ENCODE results near the gene AMY2B.
"Not testable (repeated sequence)": the region's sequence is repeated elsewhere in the genome, so short reads cannot be mapped to it uniquely, and the experiment has no call there.

The AMY2B gene

DNA sequence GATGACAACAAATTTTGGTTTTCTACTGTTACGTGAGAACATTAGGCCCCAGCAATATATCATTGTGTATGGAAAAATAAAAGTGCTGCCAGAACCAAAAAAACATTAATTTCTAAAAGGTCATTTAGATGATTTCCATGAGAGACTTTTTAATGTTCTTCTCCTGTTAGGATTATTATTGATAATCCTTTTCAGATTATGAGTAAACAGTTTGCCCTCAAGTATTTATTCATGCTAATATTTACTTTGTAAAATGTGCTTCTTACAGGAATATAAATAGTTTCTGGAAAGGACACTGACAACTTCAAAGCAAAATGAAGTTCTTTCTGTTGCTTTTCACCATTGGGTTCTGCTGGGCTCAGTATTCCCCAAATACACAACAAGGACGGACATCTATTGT lies at the start of gene AMY2B:
Gene AMY2B, plus strand, starts transcription at position 301 of the 400 bp plus-strand sequence. Its CDS starts 14 bp downstream, at position 315.
- not testable (repeated sequence) for DNase-seq (ENCODE audit: low read depth); H3K4me3 ChIP-seq (ENCODE audit: low read depth, low read length)

DNA sequence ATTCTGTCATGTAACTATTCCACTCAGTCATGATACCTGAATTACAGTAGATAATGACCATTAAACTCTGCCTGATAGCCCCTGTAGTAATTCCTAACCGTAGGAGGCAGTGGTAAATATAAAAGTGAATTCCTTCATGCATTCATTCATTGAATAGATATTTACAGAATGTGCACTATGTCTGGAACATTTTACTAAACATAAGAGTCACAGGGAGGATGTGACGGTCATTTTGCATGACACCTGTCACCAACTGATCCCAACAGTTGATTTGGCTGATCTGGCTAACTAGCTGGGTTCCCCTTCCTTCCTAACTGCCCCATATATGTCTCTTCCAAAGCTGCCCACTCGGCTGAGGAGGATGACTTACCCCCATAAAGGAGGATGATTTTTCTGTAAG lies 48.0 kb upstream of the AMY2B start:
- TF ChIP-seq, protein P1, sequence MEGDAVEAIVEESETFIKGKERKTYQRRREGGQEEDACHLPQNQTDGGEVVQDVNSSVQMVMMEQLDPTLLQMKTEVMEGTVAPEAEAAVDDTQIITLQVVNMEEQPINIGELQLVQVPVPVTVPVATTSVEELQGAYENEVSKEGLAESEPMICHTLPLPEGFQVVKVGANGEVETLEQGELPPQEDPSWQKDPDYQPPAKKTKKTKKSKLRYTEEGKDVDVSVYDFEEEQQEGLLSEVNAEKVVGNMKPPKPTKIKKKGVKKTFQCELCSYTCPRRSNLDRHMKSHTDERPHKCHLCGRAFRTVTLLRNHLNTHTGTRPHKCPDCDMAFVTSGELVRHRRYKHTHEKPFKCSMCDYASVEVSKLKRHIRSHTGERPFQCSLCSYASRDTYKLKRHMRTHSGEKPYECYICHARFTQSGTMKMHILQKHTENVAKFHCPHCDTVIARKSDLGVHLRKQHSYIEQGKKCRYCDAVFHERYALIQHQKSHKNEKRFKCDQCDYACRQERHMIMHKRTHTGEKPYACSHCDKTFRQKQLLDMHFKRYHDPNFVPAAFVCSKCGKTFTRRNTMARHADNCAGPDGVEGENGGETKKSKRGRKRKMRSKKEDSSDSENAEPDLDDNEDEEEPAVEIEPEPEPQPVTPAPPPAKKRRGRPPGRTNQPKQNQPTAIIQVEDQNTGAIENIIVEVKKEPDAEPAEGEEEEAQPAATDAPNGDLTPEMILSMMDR (IDR thresholded peaks at IDR 0.05; ENCODE audit: low read depth, low read length, missing control alignments): no peak
- H3K4me3 ChIP-seq (ENCODE audit: low read depth, low read length): no peak overlapping the region
- DNase-seq (ENCODE audit: low read depth): no peak

DNA sequence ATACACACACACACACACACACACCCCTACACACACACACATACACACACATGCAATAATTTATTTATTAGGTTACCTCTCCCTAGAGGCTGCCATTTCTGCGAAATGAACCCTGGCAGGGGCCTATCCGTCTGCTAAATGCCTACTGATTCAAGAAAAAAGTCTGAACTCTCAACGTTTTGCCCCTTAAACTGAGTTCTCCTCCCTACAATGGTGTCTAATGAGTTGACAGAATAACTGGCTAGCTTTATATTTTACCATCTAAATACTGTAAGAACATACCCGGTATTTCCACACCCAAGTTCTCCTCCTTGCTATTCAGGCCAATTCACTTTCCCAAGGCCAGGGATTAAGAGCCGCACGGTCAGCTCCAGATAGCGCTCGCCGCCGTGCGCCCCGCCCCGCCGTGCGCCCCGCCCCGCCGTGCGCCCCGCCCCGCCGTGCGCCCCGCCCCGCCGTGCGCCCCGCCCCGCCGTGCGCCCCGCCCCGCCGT lies 46.2 kb upstream of the AMY2B start:
- H3K4me3 ChIP-seq (ENCODE audit: low read depth, low read length): peak overlapping the region; percentile 48
- DNase-seq (ENCODE audit: low read depth): no peak
- TF ChIP-seq, protein P1 (IDR thresholded peaks at IDR 0.05; ENCODE audit: low read depth, low read length, missing control alignments): no peak

DNA sequence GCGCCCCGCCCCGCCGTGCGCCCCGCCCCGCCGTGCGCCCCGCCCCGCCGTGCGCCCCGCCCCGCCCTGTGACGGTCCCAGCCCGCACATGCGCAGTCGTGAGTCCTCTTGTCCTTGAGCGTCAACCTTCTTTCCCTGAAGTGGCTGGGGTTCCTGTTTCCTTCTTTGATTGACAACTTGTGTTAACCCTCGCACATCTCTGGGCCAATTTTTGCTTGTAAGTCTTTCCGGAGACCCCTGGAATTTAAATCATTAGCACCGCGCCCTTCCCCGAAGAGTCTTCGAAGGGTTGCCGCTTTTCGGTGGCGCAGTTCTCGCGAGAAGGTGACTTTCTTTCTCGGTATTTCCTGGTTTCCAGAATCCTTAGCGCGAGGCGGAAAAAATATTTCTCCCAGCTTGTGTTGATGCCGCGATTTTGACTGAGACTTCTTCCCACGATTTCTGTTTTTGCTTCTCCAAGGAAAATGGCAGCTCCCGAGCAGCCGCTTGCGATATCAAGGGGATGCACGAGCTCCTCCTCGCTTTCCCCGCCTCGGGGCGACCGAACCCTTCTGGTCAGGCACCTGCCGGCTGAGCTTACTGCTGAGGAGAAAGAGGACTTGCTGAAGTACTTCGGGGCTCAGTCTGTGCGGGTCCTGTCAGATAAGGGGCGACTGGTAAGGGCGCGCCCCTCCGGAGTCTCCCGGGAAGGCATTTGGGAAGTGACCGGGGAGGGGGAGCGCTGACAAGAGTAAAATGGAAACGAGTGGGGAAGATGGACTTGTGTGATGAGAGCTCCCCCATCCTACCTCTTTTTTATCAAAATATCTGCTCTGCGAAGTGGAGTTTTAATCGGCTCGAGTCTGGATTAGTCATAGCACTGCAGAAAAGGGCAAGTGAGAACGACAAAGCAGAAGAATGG lies 45.5 kb upstream of the AMY2B start, which contains the start of gene RNPC3:
Gene RNPC3, plus strand, starts transcription at position 93 of the 901 bp plus-strand sequence. Its CDS starts 372 bp downstream, at position 465.
- TF ChIP-seq, protein P1 (IDR thresholded peaks at IDR 0.05; ENCODE audit: low read depth, low read length, missing control alignments): peak; percentile 23
- H3K4me3 ChIP-seq (ENCODE audit: low read depth, low read length): peak within 1 kb of the TSS; percentile 85
- peak; percentile 64 for DNase-seq (ENCODE audit: low read depth)

DNA sequence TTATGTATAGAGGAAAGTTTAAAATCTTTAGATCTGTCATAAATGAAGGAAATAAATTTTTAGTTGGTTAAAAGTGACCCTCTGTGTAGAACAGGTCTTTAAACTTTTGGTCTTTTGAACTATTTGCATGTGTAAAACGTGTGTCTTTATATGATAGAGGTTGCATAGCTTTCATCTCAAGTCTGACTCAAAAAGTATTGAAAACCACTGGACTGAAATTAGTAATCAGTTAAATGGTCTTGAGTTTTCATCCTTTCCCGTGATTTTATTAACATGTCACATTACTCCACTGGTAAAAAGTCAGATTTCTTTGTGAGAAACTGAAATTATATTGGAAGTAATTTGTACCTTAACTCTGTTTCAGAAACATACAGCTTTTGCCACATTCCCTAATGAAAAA lies 44.1 kb upstream of the AMY2B start:
- no peak overlapping the region; the same call in 1 of the 2 replicates for H3K4me3 ChIP-seq (ENCODE audit: low read depth, low read length)
- TF ChIP-seq, protein P1 (IDR thresholded peaks at IDR 0.05; ENCODE audit: low read depth, low read length, missing control alignments): no peak
- no peak for DNase-seq (ENCODE audit: low read depth)

DNA sequence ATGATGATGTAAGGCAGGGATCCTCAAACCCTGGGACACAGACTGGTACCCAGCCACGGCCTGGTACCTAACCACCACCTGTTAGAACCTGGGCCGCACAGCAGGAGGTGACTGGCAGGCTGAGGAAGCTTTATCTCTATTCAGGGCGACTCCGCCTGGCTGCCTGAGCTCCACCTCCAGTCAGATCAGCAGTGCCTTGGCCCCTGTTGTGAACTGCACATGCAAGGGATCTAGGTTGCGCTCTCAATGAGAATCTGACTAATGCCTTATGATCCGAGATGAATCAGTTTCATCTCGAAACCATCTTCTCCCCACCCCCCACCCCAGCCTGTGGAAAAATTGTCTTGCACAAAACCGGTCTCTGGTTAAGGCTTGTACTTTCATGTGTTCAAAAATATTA lies 41.6 kb upstream of the AMY2B start:
- DNase-seq (ENCODE audit: low read depth): no peak
- TF ChIP-seq, protein P1 (IDR thresholded peaks at IDR 0.05; ENCODE audit: low read depth, low read length, missing control alignments): no peak
- H3K4me3 ChIP-seq (ENCODE audit: low read depth, low read length): no peak overlapping the region

DNA sequence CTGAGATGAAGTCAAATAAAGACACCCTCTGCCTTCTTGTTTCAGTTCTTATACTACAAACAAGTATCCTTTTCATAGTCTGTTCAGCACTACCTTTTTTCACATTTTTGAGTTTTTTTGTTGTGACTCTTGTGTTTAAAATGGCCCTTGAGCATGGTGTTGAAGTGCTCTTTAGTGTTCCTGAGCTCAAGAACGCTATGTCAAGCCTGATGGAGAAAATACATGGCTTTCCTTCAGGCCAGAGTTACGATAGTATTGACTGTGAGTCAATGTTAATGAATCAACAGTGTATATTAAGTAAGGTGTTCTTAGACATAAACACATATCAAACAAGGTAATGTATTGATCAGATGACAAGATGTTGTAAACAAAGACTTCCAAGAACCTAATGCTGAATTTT lies 33.2 kb upstream of the AMY2B start:
- TF ChIP-seq, protein P1 (IDR thresholded peaks at IDR 0.05; ENCODE audit: low read depth, low read length, missing control alignments): no peak
- DNase-seq (ENCODE audit: low read depth): no peak
- no peak overlapping the region for H3K4me3 ChIP-seq (ENCODE audit: low read depth, low read length)
